ENCODE measurements around the gene EIF5A.
"Not testable (repeated sequence)": the region's sequence is repeated elsewhere in the genome, so short reads cannot be mapped to it uniquely, and the experiment has no call there.

DNA sequence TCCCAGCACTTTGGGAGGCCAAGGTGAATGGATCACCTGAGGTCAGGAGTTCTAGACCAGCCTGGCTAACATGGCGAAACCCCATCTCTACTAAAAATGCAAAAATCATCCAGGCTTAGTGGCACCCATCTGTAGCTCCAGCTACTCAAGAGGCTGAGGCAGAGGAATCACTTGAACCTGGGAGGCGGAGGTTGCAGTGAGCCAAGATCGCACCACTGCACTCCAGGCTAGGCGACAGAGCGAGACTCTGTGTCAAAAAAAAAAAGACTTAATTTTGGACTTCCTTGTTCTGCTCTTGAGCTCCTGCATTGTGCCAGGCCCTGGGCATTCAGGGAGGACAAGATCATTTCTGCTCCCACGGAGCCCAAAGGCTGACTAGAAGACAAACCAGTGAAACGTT lies 30.2 kb downstream of the EIF5A start:
- TF ChIP-seq POLR2A (IDR thresholded peaks at IDR 0.05; ENCODE audit: low read depth, low read length); CTCF (IDR thresholded peaks at IDR 0.05; ENCODE audit: extremely low read depth in 1 of 2, insufficient read depth in 1 of 2, low read depth in 1 of 2, low read length in 2 of 2); FOS (IDR thresholded peaks at IDR 0.05; ENCODE audit: borderline replicate concordance, insufficient read depth, low read length); EZH2 (IDR thresholded peaks at IDR 0.05; ENCODE audit: borderline replicate concordance, low read depth, low read length, severe bottlenecking); POLR2AphosphoS5 (IDR thresholded peaks at IDR 0.05; ENCODE audit: insufficient read depth, low read depth, low read length); MYC (IDR thresholded peaks at IDR 0.05; ENCODE audit: low read depth, low read length); JUN (IDR thresholded peaks at IDR 0.05; ENCODE audit: borderline replicate concordance, insufficient read depth, insufficient read length, low read depth); MAX (IDR thresholded peaks at IDR 0.05; ENCODE audit: insufficient read depth, insufficient read length); GATA2 (IDR thresholded peaks at IDR 0.05; ENCODE audit: insufficient read depth, insufficient read length, low read depth, low read length): not testable (repeated sequence)

Data from endothelial cell of umbilical vein (primary cell).